NB4 (cell line): ENCODE results near the gene DHFR2.

Source experiments
- DNase-seq: peaks from one replicate; pipeline ENCODE4 v3.0.0; 2010; ENCODE audit warnings: low read depth
- H3K4me3 ChIP-seq: one replicate; pipeline ENCODE4 v1.5.1; 2011; ENCODE audit warnings: mild to moderate bottlenecking, low read depth, low read length, moderate library complexity
- CTCF ChIP-seq: IDR thresholded peaks from one replicate; pipeline ENCODE4 v1.5.1; 2012; ENCODE audit warnings: low read depth, low read length
- MAX ChIP-seq: IDR thresholded peaks from 2 replicates; pipeline ENCODE4 v1.6.1; 2011; ENCODE audit warnings: low read depth, low read length
- MYC ChIP-seq: IDR thresholded peaks from 2 replicates; pipeline ENCODE4 v1.6.1; 2011; ENCODE audit warnings: low read depth, low read length
- POLR2A ChIP-seq: IDR thresholded peaks from 2 replicates; pipeline ENCODE4 v1.6.1; 2011; ENCODE audit warnings: mild to moderate bottlenecking; ENCODE audit not compliant: insufficient read length; ENCODE audit errors: extremely low read depth

The DHFR2 gene

GRCh38 chr3:94066506-94067500 is 4.1 kb upstream of the DHFR2 start:
- no peak for DNase-seq
- no peak overlapping the region for H3K4me3 ChIP-seq
- no peak for TF ChIP-seq MAX
- no peak for TF ChIP-seq CTCF
- TF ChIP-seq MYC: no peak
- no peak for TF ChIP-seq POLR2A

GRCh38 chr3:94065819-94066480 is 3.2 kb upstream of the DHFR2 start:
- H3K4me3 ChIP-seq: no peak overlapping the region
- no peak for DNase-seq
- no peak for TF ChIP-seq POLR2A

- H3K4me3 ChIP-seq: peak overlapping the region; percentile 86
- DNase-seq: no peak
Observed at GRCh38 chr3:94065122-94065521, 2.4 kb upstream of the DHFR2 start.

GRCh38 chr3:94064243-94064860 is 1.6 kb upstream of the DHFR2 start:
- peak overlapping the region; percentile 86 for H3K4me3 ChIP-seq
- DNase-seq: no peak
- TF ChIP-seq CTCF: no peak
- TF ChIP-seq MAX: no peak
- no peak for TF ChIP-seq POLR2A
- TF ChIP-seq MYC: no peak

More at GRCh38 chr3:94065122-94065521, 2.4 kb upstream of the DHFR2 start:
- no peak for TF ChIP-seq POLR2A
- TF ChIP-seq MAX: no peak
- TF ChIP-seq CTCF: no peak

- TF ChIP-seq POLR2A (no peak), CTCF (no peak), MYC (no peak), MAX (no peak)
- H3K4me3 ChIP-seq: peak overlapping the region; percentile 86
- DNase-seq: peak; percentile 18
Observed at GRCh38 chr3:94063496-94064119, 892 bp upstream of the DHFR2 start.

GRCh38 chr3:94061297-94061696 is 1.4 kb downstream of the DHFR2 start:
- no peak overlapping the region for H3K4me3 ChIP-seq
- TF ChIP-seq MYC (no peak), POLR2A (no peak), MAX (no peak), CTCF (no peak)
- DNase-seq: no peak
